C4-2B (cell line): ENCODE measurements around the gene ANKRD44.

ENCODE experiments used
- H3K27ac ChIP-seq: fragments of 450-650 bp; 2 replicates; pipeline ENCODE4 v1.5.1; 2017
- CTCF ChIP-seq: fragments of 450-650 bp; conservative IDR thresholded peaks from 2 replicates; pipeline ENCODE4 v1.5.1; 2017; ENCODE audit warnings: mild to moderate bottlenecking
- ZFX ChIP-seq: fragments of 450-650 bp; IDR thresholded peaks from 2 replicates; pipeline ENCODE4 v1.6.1; 2017

ANKRD44 gene

GRCh38 chr2:197170208-197170607 is 140.4 kb downstream of the ANKRD44 start:
- peak overlapping the region; percentile 77 for H3K27ac ChIP-seq
- TF ChIP-seq ZFX (no peak), CTCF (no peak)

GRCh38 chr2:197168705-197169104 is 141.9 kb downstream of the ANKRD44 start:
- TF ChIP-seq CTCF, result peak; percentile 52
- TF ChIP-seq ZFX, result no peak
- H3K27ac ChIP-seq, result peak overlapping the region; percentile 77

GRCh38 chr2:197167608-197168314 is 142.8 kb downstream of the ANKRD44 start:
- H3K27ac ChIP-seq, result no peak overlapping the region
- TF ChIP-seq CTCF (no peak), ZFX (no peak)

- TF ChIP-seq CTCF, result no peak
- no peak for TF ChIP-seq ZFX
- peak overlapping the region; percentile 13; the same call in 1 of the 2 replicates for H3K27ac ChIP-seq
These were observed 145.6 kb downstream of the ANKRD44 start for GRCh38 chr2:197165020-197165419.

- peak overlapping the region; percentile 13 for H3K27ac ChIP-seq
- TF ChIP-seq CTCF, result no peak
- no peak for TF ChIP-seq ZFX
These were observed 146.3 kb downstream of the ANKRD44 start for GRCh38 chr2:197164141-197164754.

GRCh38 chr2:197163712-197164140 is 146.9 kb downstream of the ANKRD44 start:
- H3K27ac ChIP-seq, result peak overlapping the region; percentile 13; the same call in 1 of the 2 replicates
- TF ChIP-seq ZFX (no peak), CTCF (no peak)

GRCh38 chr2:197161774-197162173 is 148.8 kb downstream of the ANKRD44 start:
- TF ChIP-seq CTCF (no peak), ZFX (no peak)
- no peak overlapping the region for H3K27ac ChIP-seq
